Astrocyte (in vitro differentiated cells and primary cell): ENCODE data around the gene CARD19. TPM values are rescaled to one million over a fixed set of nuclear protein-coding genes. Genes with fewer than 3 reads are reported as not detected.

Experiments used
- DNase-seq: peaks from one replicate; pipeline ENCODE4 v3.0.0-alpha.2; 2010; ENCODE audit warnings: low read depth
- FAIRE-seq: peaks from 2 replicates; lab custom pipeline; 2011; peaks lifted over from hg19 to GRCh38; lab: Jason Lieb, UNC
- H2AFZ ChIP-seq: 2 replicates; pipeline ENCODE4 v1.6.0; 2012; ENCODE audit warnings: low read depth, low read length, inconsistent platforms
- H3K27ac ChIP-seq: 2 replicates; pipeline ENCODE4 v1.5.1; 2011; ENCODE audit warnings: low read depth, low read length, inconsistent platforms
- H3K27me3 ChIP-seq: 2 replicates; pipeline ENCODE4 v1.6.0; 2011; ENCODE audit warnings: low read length, inconsistent platforms; ENCODE audit not compliant: insufficient read depth
- H3K36me3 ChIP-seq: 2 replicates; pipeline ENCODE4 v1.5.1; 2011; ENCODE audit warnings: low read length, inconsistent platforms; ENCODE audit not compliant: insufficient read depth
- H3K4me1 ChIP-seq: 2 replicates; pipeline ENCODE4 v1.5.1; 2011; ENCODE audit warnings: low read length, inconsistent platforms; ENCODE audit not compliant: insufficient read depth
- H3K4me2 ChIP-seq: 2 replicates; pipeline ENCODE4 v1.6.0; 2012; ENCODE audit warnings: low read length, inconsistent platforms
- H3K4me3 ChIP-seq: 2 replicates; pipeline ENCODE4 v1.5.1; 2011; ENCODE audit warnings: low read depth, mild to moderate bottlenecking, low read length, inconsistent platforms; ENCODE audit not compliant: insufficient read depth
- H3K79me2 ChIP-seq: 2 replicates; pipeline ENCODE4 v1.6.0; 2012; ENCODE audit warnings: mild to moderate bottlenecking, low read length, inconsistent platforms; ENCODE audit not compliant: insufficient read depth
- H3K9ac ChIP-seq: 2 replicates; pipeline ENCODE4 v1.6.0; 2012; ENCODE audit warnings: mild to moderate bottlenecking, low read length, inconsistent platforms
- H3K9me3 ChIP-seq: 2 replicates; pipeline ENCODE4 v1.5.1; 2012; ENCODE audit warnings: low read depth, mild to moderate bottlenecking, low read length, inconsistent platforms; ENCODE audit not compliant: insufficient read depth
- H4K20me1 ChIP-seq: 2 replicates; pipeline ENCODE4 v1.6.0; 2012; ENCODE audit warnings: low read length, inconsistent platforms; ENCODE audit not compliant: insufficient read depth
- H3K27ac Mint-ChIP-seq: one replicate; pipeline ENCODE4 v1.8.0; 2021; ENCODE audit warnings: mild to moderate bottlenecking, mixed read lengths; ENCODE audit not compliant: unreplicated experiment
- H3K27me3 Mint-ChIP-seq: one replicate; pipeline ENCODE4 v1.8.0; 2021; ENCODE audit warnings: low read depth, mixed read lengths; ENCODE audit not compliant: unreplicated experiment
- H3K36me3 Mint-ChIP-seq: one replicate; pipeline ENCODE4 v1.8.0; 2021; ENCODE audit warnings: low read depth, mixed read lengths; ENCODE audit not compliant: unreplicated experiment
- H3K4me1 Mint-ChIP-seq: one replicate; pipeline ENCODE4 v1.8.0; 2021; ENCODE audit warnings: low read depth, mixed read lengths; ENCODE audit not compliant: unreplicated experiment
- H3K4me3 Mint-ChIP-seq: one replicate; pipeline ENCODE4 v1.8.0; 2021; ENCODE audit warnings: mild to moderate bottlenecking, moderate library complexity, mixed read lengths; ENCODE audit not compliant: unreplicated experiment
- H3K9me3 Mint-ChIP-seq: one replicate; pipeline ENCODE4 v1.8.0; 2021; ENCODE audit warnings: mild to moderate bottlenecking, mixed read lengths; ENCODE audit not compliant: unreplicated experiment
- EZH2 ChIP-seq: IDR thresholded peaks from 2 replicates; pipeline ENCODE4 v1.6.1; 2012; ENCODE audit warnings: mild to moderate bottlenecking, low read length, inconsistent platforms; ENCODE audit not compliant: insufficient read depth
- total RNA-seq: library from RNA; stranded (reverse); gene quantifications from 2 replicates; pipeline ENCODE4 v1.2.1, GENCODE V29; 2021
- TF ChIP-seq, protein P1 (sequence below): IDR thresholded peaks from 2 replicates; pipeline ENCODE4 v1.5.1; 2011; ENCODE audit warnings: low read depth, mild to moderate bottlenecking, inconsistent platforms, low read length, moderate library complexity; ENCODE audit not compliant: insufficient read depth

The CARD19 gene
- total RNA-seq, 1 donor from 2014 or later = 36.3 TPM

DNA sequence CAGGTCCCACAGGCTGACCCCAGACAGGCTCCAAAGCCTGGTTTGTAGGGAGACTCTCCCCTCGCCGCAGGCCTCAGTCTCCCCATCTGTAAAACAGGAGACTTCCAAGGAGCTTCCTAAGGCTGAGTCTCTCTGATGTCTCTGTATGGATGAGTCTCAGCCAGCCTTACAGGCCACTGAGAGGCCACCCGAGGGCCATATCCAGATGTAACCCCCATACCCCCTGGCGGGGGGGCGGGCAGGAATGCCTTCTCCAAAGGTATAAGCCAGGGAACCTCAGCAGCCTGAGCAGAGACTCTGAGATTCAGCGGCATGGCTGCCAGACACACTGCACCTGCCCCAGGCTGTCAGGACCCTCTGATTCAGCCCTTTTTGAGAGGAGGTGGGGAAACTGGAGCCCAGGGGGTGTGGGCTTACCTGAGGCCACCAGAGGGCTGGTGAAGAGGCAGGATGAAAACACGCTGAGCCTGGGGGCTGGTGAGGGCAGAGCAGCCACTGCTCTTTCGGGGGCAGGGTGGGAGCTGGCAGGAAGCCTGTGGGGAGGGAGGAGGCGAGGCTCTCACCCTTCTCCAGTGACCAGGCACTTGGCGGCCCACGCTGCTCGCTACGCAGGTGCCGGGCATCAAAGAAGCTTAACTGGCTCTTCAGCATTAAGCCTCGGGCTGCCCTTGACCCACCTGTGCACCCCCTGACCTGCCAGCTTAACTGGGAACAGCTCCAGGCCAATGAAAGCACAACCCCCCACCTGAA, 43.1 kb upstream of the CARD19 start:
- Histone ChIP-seq H2AFZ (no peak overlapping the region), H4K20me1 (no peaks in the 10 kb centered on the region), H3K9ac (no peak overlapping the region), H3K27ac (no peak overlapping the region), H3K4me2 (no peak overlapping the region), H3K27me3 (no peaks in the 10 kb centered on the region), H3K9me3 (no peaks in the 10 kb centered on the region), H3K4me3 (no peak overlapping the region), H3K79me2 (no peaks in the 10 kb centered on the region), H3K36me3 (no peaks in the 10 kb centered on the region), H3K4me1 (no peaks in the 10 kb centered on the region)
- peaks cover 3% of the 10 kb centered on the region for H3K4me1 Mint-ChIP-seq
- DNase-seq = no peak
- no peak overlapping the region for H3K27ac Mint-ChIP-seq
- H3K9me3 Mint-ChIP-seq = peaks cover 3% of the 10 kb centered on the region
- no peak for TF ChIP-seq EZH2
- TF ChIP-seq, protein P1, sequence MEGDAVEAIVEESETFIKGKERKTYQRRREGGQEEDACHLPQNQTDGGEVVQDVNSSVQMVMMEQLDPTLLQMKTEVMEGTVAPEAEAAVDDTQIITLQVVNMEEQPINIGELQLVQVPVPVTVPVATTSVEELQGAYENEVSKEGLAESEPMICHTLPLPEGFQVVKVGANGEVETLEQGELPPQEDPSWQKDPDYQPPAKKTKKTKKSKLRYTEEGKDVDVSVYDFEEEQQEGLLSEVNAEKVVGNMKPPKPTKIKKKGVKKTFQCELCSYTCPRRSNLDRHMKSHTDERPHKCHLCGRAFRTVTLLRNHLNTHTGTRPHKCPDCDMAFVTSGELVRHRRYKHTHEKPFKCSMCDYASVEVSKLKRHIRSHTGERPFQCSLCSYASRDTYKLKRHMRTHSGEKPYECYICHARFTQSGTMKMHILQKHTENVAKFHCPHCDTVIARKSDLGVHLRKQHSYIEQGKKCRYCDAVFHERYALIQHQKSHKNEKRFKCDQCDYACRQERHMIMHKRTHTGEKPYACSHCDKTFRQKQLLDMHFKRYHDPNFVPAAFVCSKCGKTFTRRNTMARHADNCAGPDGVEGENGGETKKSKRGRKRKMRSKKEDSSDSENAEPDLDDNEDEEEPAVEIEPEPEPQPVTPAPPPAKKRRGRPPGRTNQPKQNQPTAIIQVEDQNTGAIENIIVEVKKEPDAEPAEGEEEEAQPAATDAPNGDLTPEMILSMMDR = no peak
- H3K36me3 Mint-ChIP-seq = no peaks in the 10 kb centered on the region
- FAIRE-seq = no peak
- no peak overlapping the region for H3K4me3 Mint-ChIP-seq
- peaks cover 23% of the 10 kb centered on the region for H3K27me3 Mint-ChIP-seq

DNA sequence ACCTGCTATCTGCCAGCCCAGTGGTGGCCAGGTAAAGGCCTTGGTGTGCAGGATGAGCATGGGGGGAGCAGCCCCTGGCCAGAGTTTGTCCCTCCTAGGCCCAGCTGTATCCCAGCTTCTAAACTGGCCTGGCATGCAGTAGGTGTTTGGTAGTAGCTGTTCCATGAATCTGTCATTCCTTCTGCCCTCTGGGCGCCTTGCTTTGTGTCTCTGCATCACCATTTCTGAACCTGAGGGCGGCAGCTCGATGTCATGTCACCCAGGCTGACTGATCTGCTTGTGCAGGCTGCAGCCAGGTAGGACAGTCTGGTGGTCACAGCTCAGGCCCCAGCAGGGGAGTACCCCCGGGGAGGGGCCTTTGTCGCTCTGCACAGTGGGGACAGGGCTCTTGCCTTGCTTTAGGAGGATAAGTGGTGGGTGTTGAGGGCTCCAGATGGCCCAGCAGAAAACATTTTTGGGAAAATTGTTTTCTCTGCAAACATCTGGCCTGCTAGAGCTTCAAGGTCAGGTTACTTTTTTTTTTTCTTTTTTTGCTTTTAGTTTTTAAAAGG, 42.2 kb upstream of the CARD19 start:
- FAIRE-seq (no peak), DNase-seq (no peak)
- no peak overlapping the region for H3K27ac Mint-ChIP-seq
- H4K20me1 ChIP-seq = no peaks in the 10 kb centered on the region
- no peak overlapping the region for H3K4me2 ChIP-seq
- H3K4me1 ChIP-seq = no peaks in the 10 kb centered on the region
- TF ChIP-seq EZH2 = no peak
- TF ChIP-seq, protein P1 = no peak
- H3K9me3 Mint-ChIP-seq = peaks cover under 1% of the 10 kb centered on the region
- H3K4me3 Mint-ChIP-seq = no peak overlapping the region
- no peak overlapping the region for H3K4me3 ChIP-seq
- no peaks in the 10 kb centered on the region for H3K79me2 ChIP-seq
- no peaks in the 10 kb centered on the region for H3K27me3 ChIP-seq
- H3K27me3 Mint-ChIP-seq = peaks cover 22% of the 10 kb centered on the region
- H2AFZ ChIP-seq = no peak overlapping the region
- no peaks in the 10 kb centered on the region for H3K36me3 Mint-ChIP-seq
- peaks cover 3% of the 10 kb centered on the region for H3K4me1 Mint-ChIP-seq
- no peak overlapping the region for H3K9ac ChIP-seq
- no peaks in the 10 kb centered on the region for H3K36me3 ChIP-seq
- no peaks in the 10 kb centered on the region for H3K9me3 ChIP-seq
- no peak overlapping the region for H3K27ac ChIP-seq
